ENCODE measurements around the gene TPX2.

TPX2 gene, protein sequence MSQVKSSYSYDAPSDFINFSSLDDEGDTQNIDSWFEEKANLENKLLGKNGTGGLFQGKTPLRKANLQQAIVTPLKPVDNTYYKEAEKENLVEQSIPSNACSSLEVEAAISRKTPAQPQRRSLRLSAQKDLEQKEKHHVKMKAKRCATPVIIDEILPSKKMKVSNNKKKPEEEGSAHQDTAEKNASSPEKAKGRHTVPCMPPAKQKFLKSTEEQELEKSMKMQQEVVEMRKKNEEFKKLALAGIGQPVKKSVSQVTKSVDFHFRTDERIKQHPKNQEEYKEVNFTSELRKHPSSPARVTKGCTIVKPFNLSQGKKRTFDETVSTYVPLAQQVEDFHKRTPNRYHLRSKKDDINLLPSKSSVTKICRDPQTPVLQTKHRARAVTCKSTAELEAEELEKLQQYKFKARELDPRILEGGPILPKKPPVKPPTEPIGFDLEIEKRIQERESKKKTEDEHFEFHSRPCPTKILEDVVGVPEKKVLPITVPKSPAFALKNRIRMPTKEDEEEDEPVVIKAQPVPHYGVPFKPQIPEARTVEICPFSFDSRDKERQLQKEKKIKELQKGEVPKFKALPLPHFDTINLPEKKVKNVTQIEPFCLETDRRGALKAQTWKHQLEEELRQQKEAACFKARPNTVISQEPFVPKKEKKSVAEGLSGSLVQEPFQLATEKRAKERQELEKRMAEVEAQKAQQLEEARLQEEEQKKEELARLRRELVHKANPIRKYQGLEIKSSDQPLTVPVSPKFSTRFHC

GRCh38 chr20:31738729-31739549 is at the start of gene TPX2:
TPX2 (plus strand) TSS chr20:31739290; CDS start chr20:31757477, 18,187 bp downstream.
- peak; percentile 98 for DNase-seq

DNA sequence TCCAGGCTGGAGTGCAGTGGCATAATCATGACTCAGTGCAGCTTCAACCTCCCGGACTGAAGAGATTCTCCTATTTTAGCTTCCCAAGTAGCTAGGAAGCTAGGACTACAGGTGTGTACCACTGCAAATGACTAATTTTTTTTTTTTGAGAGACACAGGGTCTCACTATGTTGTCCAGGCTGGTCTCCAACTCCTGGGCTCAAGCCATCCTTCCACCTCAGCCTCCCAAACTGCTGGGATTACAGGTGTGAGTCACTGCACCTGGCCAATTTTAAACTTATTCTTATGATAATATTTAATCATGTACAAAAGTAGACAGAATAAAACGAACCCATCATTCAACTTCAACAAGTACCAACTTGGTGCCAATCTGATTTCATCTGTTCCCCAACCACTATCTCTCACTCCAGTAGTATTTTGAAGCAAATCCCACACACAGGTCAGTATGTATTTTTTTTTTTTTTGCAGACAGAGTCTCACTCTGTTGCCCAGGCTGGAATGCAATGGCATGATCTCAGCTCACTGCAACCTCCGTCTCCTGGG is 48.9 kb upstream of the TPX2 start:
- no peak for DNase-seq

GRCh38 chr20:31691646-31692275 is 47.3 kb upstream of the TPX2 start:
- no peak for DNase-seq

- DNase-seq = no peak
These were observed 45.7 kb upstream of the TPX2 start for GRCh38 chr20:31693402-31693801.

- DNase-seq = no peak
These were observed 45.0 kb upstream of the TPX2 start for GRCh38 chr20:31693987-31694661.

- no peak for DNase-seq
These were observed 44.1 kb upstream of the TPX2 start for GRCh38 chr20:31694842-31695593.

GRCh38 chr20:31695849-31696804 is 43.0 kb upstream of the TPX2 start:
- DNase-seq = peak; percentile 41

DNA sequence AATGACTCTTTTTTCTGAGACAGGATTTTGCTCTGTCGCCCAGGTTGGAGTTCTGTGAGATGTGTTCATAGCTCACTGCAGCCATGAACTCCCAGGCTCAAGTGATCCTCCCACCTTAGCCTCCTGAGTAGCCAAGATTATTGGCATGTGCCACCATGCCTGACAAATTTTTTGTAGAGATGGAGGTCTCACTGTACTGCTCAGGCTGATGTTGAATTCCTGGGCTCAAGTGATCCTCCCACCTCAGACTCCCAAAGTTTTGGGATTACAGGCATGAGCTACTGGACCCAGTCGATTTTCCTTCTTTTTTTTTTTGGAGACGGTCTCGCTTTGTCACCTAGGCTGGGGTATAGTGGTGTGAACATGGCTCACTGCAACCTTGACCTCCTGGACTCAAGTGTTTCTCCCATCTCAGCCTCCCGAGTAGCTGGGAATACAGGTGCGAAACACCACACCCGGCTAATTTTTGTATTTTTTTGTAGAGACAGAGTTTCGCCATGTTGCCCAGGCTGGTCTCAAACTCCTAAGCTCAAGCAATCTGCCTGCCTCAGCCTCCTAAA is 40.8 kb upstream of the TPX2 start:
- DNase-seq = no peak

DNA sequence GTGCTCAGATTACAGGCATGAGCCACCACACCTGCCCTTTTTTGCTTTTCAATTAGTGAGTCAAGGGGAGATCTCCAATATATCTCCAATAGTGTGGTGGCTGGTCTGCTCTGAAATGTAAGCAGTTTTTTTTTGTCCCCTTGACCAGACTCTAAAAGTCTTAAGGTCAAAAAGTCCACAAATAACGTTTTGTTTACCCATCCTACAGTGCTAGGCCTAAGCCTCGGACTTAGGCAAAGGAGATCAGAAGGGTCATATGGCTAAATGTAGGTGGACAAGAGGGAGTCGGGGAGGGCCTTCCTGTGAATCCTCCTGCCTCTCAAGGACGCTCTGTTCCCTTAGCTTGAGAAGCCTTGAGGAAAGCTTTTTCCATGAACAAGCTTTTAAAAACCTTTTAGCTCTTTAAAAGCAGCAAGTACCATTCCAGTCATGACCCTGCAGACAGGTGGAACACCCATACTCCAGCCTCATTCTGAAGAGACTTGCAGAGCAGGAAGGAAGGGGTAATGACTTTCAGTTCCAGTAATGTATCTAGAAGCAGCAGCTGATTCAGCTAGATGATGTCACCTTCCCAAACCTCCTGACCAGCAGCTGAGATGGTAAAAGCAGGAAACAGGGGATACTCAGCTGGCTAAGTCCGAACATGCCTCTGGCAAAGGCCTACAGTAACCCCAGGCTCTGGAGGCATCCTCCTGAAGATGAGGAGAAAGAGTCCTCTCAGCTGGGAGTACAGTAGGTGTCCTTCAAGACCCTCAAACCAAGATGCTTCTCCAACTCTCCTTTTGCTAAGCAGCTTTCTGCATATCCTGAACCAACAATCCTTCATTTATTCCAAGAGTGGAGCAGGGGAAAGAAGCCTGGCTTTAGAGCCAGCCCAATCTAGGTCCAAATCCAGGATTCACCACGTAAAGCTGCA is 40.0 kb upstream of the TPX2 start:
- DNase-seq = peak; percentile 93

DNA sequence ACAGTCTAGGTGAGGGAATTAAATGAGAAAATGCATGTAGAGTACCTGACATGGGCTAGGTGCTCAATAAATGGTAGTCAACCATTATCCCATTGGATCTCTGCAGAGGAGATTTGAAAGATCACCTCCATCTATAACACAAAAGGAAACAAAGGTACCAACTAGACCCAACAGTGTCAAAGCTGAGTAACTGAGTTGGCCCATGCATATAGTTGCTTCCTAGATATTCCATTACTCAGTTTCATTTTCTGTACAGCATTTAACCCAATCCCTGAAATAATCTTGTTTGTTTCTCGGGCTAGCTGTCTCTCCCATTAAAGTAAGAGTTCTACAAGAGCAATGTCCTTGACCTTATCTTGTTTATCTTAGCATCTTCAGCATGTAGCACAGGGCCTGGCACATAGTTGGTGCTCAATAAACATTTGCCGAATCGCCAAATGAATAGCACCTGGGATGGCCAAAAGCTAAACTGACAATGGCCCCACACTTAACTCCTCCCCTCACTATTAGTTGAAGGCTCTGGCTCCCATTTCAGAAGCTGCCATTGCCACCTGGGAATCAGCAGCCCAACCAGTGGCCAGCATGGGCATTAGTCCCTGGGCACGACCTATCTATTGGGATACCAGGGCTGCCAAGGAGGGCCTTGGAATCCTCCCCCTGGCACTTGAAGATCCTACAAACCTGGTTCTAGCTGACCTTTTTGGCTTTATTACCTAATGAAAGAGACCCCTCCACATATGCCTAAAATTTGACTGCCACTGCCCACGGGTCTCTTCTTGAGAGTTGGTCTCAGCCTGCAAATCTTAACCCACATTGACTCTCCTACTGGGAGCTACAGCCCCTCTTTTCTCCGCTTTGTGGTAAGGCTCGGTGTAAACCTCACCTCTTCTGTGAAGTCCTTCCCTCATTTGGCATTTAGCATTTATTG is 39.0 kb upstream of the TPX2 start:
- DNase-seq = no peak

DNA sequence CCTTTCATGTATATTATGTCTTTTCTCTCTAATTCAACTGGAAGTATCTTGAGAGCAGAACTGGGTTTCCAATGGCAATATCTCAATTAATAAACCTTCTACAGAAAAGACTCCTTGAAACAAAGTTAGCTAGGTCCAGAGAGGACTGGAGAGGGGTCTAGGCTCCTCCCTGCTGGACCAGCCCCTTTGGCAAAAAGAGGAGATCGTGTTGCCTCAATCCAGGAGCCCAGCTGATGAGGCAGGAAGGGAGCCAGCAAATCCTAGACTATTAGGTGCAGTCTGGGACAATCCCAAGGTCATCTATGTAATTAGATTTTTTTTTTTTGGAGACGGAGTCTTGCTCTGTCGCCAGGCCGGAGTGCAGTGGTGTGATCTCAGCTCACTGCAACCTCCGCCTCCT is 38.3 kb upstream of the TPX2 start:
- no peak for DNase-seq

- DNase-seq = no peak
These were observed 37.5 kb upstream of the TPX2 start for GRCh38 chr20:31701591-31701990.

GRCh38 chr20:31704225-31705119 is 34.6 kb upstream of the TPX2 start:
- peak; percentile 88 for DNase-seq

- DNase-seq = no peak
These were observed 33.9 kb upstream of the TPX2 start for GRCh38 chr20:31705191-31705590.

DNA sequence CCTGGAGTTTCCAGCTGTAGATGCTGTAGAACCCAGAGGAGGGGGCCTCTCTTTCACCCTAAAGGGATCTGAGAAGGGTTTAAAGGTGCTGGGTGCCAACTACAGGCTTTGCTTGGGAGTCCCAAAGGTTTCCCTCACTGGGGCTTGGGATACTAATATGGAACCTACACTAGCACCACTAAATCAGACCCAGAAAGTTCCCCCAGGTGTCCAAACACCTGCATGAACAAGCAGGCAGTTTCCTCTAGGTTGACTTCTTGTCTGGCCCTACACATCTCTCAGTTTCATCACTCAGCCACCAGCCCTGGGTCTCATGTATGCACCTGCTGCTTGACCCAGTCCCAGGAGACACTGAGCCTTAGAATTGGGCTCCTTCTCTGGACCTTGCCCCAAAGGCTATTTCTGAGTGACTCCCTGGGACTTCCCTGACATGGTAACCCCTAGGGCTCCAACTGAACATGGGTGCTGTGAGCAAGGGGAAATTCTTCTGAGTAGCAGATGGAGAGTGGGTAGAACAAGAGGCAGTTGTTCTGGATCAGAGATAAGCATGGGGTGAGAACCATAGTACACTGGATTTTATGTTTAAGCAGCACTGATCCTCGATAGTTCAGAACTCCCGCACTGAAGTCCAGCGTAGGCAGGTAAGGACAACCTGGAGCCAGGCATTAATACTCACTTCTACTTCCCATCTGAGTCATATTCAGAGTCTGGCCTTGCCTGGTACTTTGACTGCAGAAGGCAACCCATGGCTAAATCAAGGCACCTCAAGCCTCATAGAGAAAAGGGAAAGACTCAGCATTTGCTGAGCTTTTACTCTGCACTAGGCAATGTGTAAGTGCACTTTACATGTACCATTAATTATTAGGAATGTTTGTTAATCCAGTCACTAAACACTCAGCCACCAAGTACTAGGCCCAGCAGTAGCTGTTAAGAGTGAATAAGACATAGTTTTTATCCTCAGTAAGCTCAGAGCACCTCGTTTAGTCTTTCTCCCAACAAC is 33.2 kb upstream of the TPX2 start:
- no peak for DNase-seq
